Omental fat pad (tissue), 4 donors: Measurements from ENCODE around the gene CEP85L. TPM values are rescaled to one million over a fixed set of nuclear protein-coding genes. Genes with fewer than 3 reads are reported as not detected.

ENCODE experiments used
- ATAC-seq: fragments of 150-250 bp; one replicate; pipeline ENCODE4 v1.9.1; 2016; ENCODE audit warnings: mild to moderate bottlenecking, moderate library complexity; ENCODE audit not compliant: low FRiP score
- DNase-seq: peaks from one replicate; pipeline ENCODE4 v3.0.0-alpha.2; 2019; ENCODE audit warnings: low spot score
- CTCF ChIP-seq, 3 donors: fragments of 450-650 bp; IDR thresholded peaks; one replicate each; pipeline ENCODE4 v1.5.1; 2016 to 2017; ENCODE audit warnings: antibody characterized with exemption in 3 of 3, mild to moderate bottlenecking in 3 of 3, moderate library complexity in 2 of 3
- total RNA-seq, 4 donors: library from RNA; depleted of rRNA; stranded (reverse); fragments of >200 nt; gene quantifications; one replicate each; pipeline ENCODE4 v1.1.0, GENCODE V29; 2016

Gene CEP85L
- total RNA-seq, 4 donors from 2014 or later, result 9.7 to 22.6 (median 14.4) TPM

GRCh38 chr6:118674772-118675171 lies 23.4 kb upstream of the CEP85L start:
- ATAC-seq, result no peak
- TF ChIP-seq CTCF (IDR thresholded peaks at IDR 0.05), result no peak
- no peak for DNase-seq

GRCh38 chr6:118672678-118673077 lies 21.3 kb upstream of the CEP85L start:
- no peak for ATAC-seq
- no peak for TF ChIP-seq CTCF (IDR thresholded peaks at IDR 0.05)
- no peak for DNase-seq

GRCh38 chr6:118669561-118669960 lies 18.2 kb upstream of the CEP85L start:
- TF ChIP-seq CTCF (IDR thresholded peaks at IDR 0.05), result no peak
- DNase-seq (no peak), ATAC-seq (no peak)

- ATAC-seq, result no peak
- no peak for TF ChIP-seq CTCF (IDR thresholded peaks at IDR 0.05)
- no peak for DNase-seq
Observed at GRCh38 chr6:118668761-118669385, 17.5 kb upstream of the CEP85L start.

GRCh38 chr6:118667988-118668387 lies 16.6 kb upstream of the CEP85L start:
- ATAC-seq (no peak), DNase-seq (no peak)

GRCh38 chr6:118665011-118665410 lies 13.6 kb upstream of the CEP85L start:
- DNase-seq, result no peak
- TF ChIP-seq CTCF (IDR thresholded peaks at IDR 0.05), result no peak
- ATAC-seq, result no peak

More at GRCh38 chr6:118667988-118668387, 16.6 kb upstream of the CEP85L start:
- TF ChIP-seq CTCF (IDR thresholded peaks at IDR 0.05), result no peak
